SU-DHL-6 (cell line): ENCODE results near the gene WDR47.

Experiments
- H2AFZ ChIP-seq: fragments of 200-600 bp; sonication (generic); 2 replicates; pipeline ENCODE4 v1.6.1; 2014; ENCODE audit warnings: low read depth, mild to moderate bottlenecking, moderate library complexity, mixed read lengths, antibody characterized with exemption, low read length; ENCODE audit not compliant: severe bottlenecking
- H3F3A ChIP-seq: fragments of 200-600 bp; shearing (Covaris generic); 2 replicates; pipeline ENCODE4 v1.6.0; 2016; ENCODE audit warnings: antibody characterized with exemption, mild to moderate bottlenecking; ENCODE audit not compliant: insufficient read depth
- H3K27ac ChIP-seq: fragments of 200-600 bp; sonication (generic); 2 replicates; pipeline ENCODE4 v1.5.1; 2016; ENCODE audit warnings: low read depth, mild to moderate bottlenecking, low read length, moderate library complexity, mixed read lengths
- H3K27me3 ChIP-seq: fragments of 200-600 bp; sonication (generic), shearing (Covaris generic); 2 replicates; pipeline ENCODE4 v1.6.0; 2014; ENCODE audit warnings: mild to moderate bottlenecking, low read length
- H3K36me3 ChIP-seq: fragments of 200-600 bp; sonication (generic); 2 replicates; pipeline ENCODE4 v1.6.1; 2014; ENCODE audit warnings: mild to moderate bottlenecking, low read length, mixed read lengths
- H3K4me2 ChIP-seq: fragments of 300-600, 200-600 bp; shearing (Covaris generic), sonication (generic); 2 replicates; pipeline ENCODE4 v1.6.0; 2014; ENCODE audit warnings: low read length, low read depth, mild to moderate bottlenecking; ENCODE audit not compliant: poor library complexity, severe bottlenecking
- H3K4me3 ChIP-seq: fragments of 200-600 bp; sonication (generic); 2 replicates; pipeline ENCODE4 v1.5.1; 2014; ENCODE audit warnings: antibody characterized with exemption, low read length, mild to moderate bottlenecking, mixed read lengths; ENCODE audit not compliant: insufficient read depth, poor library complexity, severe bottlenecking
- H3K79me2 ChIP-seq: fragments of 200-600 bp; sonication (generic); 2 replicates; pipeline ENCODE4 v1.6.1; 2014; ENCODE audit warnings: mild to moderate bottlenecking, low read length, moderate library complexity; ENCODE audit not compliant: insufficient read depth
- H3K9ac ChIP-seq: fragments of 200-600 bp; sonication (generic); 2 replicates; pipeline ENCODE4 v1.7.0; 2014; ENCODE audit warnings: mild to moderate bottlenecking, low read length
- H3K9me2 ChIP-seq: fragments of 200-600 bp; sonication (generic); replicated peaks from 2 replicates; pipeline ENCODE4 v1.6.1; 2014; ENCODE audit warnings: low read length; ENCODE audit not compliant: insufficient read depth
- H3K9me3 ChIP-seq: fragments of 200-600 bp; sonication (generic); 2 replicates; pipeline ENCODE4 v1.6.1; 2014; ENCODE audit warnings: low read length, mixed read lengths; ENCODE audit not compliant: insufficient read depth
- H4K20me1 ChIP-seq: fragments of 200-600 bp; sonication (generic); 2 replicates; pipeline ENCODE4 v1.6.1; 2014; ENCODE audit warnings: low read depth, mild to moderate bottlenecking, antibody characterized with exemption, low read length, moderate library complexity, mixed read lengths
- EZH2phosphoT487 ChIP-seq: fragments of 200-600 bp; sonication (generic), shearing (Covaris generic); conservative IDR thresholded peaks from 2 replicates; pipeline ENCODE4 v1.6.1; 2018; ENCODE audit warnings: mild to moderate bottlenecking, antibody characterized with exemption, low read length, moderate library complexity, mixed read lengths
- TF ChIP-seq, protein P1 (sequence below): fragments of 200-600 bp; sonication (generic); IDR thresholded peaks from one replicate; pipeline ENCODE4 v1.5.1; 2017; ENCODE audit warnings: antibody characterized with exemption, mild to moderate bottlenecking, low read length, moderate library complexity; ENCODE audit not compliant: insufficient read depth, poor library complexity, severe bottlenecking

Gene WDR47

GRCh38 chr1:109089242-109090015 lies 47.5 kb upstream of the WDR47 start:
- no peaks in the 10 kb centered on the region for H3K9me3 ChIP-seq
- no peaks in the 10 kb centered on the region for H4K20me1 ChIP-seq
- H3K79me2 ChIP-seq: peaks cover 30% of the 10 kb centered on the region
- no peak overlapping the region for H3K4me2 ChIP-seq
- H2AFZ ChIP-seq: no peak overlapping the region
- no peaks in the 10 kb centered on the region for H3K9me2 ChIP-seq
- no peaks in the 10 kb centered on the region for H3F3A ChIP-seq
- H3K27ac ChIP-seq: no peak overlapping the region
- H3K36me3 ChIP-seq: peaks cover 3% of the 10 kb centered on the region; the same call in 1 of the 2 replicates
- H3K9ac ChIP-seq: no peak overlapping the region
- H3K4me3 ChIP-seq: no peak overlapping the region
- H3K27me3 ChIP-seq: no peaks in the 10 kb centered on the region
- no peak for TF ChIP-seq EZH2phosphoT487
- TF ChIP-seq, protein P1, sequence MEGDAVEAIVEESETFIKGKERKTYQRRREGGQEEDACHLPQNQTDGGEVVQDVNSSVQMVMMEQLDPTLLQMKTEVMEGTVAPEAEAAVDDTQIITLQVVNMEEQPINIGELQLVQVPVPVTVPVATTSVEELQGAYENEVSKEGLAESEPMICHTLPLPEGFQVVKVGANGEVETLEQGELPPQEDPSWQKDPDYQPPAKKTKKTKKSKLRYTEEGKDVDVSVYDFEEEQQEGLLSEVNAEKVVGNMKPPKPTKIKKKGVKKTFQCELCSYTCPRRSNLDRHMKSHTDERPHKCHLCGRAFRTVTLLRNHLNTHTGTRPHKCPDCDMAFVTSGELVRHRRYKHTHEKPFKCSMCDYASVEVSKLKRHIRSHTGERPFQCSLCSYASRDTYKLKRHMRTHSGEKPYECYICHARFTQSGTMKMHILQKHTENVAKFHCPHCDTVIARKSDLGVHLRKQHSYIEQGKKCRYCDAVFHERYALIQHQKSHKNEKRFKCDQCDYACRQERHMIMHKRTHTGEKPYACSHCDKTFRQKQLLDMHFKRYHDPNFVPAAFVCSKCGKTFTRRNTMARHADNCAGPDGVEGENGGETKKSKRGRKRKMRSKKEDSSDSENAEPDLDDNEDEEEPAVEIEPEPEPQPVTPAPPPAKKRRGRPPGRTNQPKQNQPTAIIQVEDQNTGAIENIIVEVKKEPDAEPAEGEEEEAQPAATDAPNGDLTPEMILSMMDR: peak; percentile 53

- Histone ChIP-seq H2AFZ (no peak overlapping the region), H3K9me2 (no peaks in the 10 kb centered on the region), H3K27ac (no peak overlapping the region), H3K9me3 (no peaks in the 10 kb centered on the region), H3K4me3 (no peak overlapping the region), H3K79me2 (no peaks in the 10 kb centered on the region), H3K36me3 (no peaks in the 10 kb centered on the region), H3K9ac (no peak overlapping the region), H3K4me2 (no peak overlapping the region), H3F3A (no peaks in the 10 kb centered on the region), H4K20me1 (no peaks in the 10 kb centered on the region), H3K27me3 (no peaks in the 10 kb centered on the region)
- no peak for TF ChIP-seq EZH2phosphoT487
- TF ChIP-seq, protein P1: no peak
Measured at GRCh38 chr1:109084563-109085517, 42.9 kb upstream of the WDR47 start.

DNA sequence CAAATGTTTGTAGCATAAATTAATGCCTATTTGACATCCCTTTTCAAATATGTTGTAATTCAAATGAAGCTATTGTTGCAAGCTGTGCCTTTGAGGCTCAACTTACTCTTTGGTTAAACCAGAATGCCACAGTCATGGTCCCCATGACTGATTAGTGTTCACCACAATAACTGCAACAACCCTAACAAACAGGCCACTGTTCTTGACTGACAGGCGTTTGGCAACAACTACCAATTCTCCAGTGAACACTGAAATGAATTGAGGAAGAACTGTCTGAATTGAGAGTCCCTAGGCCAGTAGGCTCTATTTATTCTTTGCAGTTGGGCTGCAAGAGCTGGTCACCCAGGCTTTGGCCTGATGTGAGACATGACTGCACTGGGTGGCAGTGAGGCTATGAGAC lies 42.0 kb upstream of the WDR47 start:
- no peaks in the 10 kb centered on the region for H3K36me3 ChIP-seq
- H3K9me3 ChIP-seq: no peaks in the 10 kb centered on the region
- no peaks in the 10 kb centered on the region for H3K27me3 ChIP-seq
- no peak overlapping the region for H2AFZ ChIP-seq
- no peak overlapping the region for H3K4me2 ChIP-seq
- H3K79me2 ChIP-seq: no peaks in the 10 kb centered on the region
- TF ChIP-seq EZH2phosphoT487: no peak
- TF ChIP-seq, protein P1: no peak
- H3K9ac ChIP-seq: no peak overlapping the region
- H3F3A ChIP-seq: no peaks in the 10 kb centered on the region
- no peaks in the 10 kb centered on the region for H3K9me2 ChIP-seq
- H3K27ac ChIP-seq: no peak overlapping the region
- H3K4me3 ChIP-seq: no peak overlapping the region
- H4K20me1 ChIP-seq: no peaks in the 10 kb centered on the region
